ENCODE data around the gene SLC2A13.

- TF ChIP-seq CTCF (IDR thresholded peaks at IDR 0.05) (no peak), POLR2A (IDR thresholded peaks at IDR 0.05) (no peak)
Measured at GRCh38 chr12:39971348-39971747, 134.5 kb downstream of the SLC2A13 start.
